ENCODE results near the gene CD244. TPM values are rescaled to one million over a fixed set of nuclear protein-coding genes. Genes with fewer than 3 reads are reported as not detected.
A peak's percentile ranks its signal among the peaks of the same experiment; 100 is the strongest.

The CD244 gene
- polyA plus RNA-seq, 3 donors: 62.2 to 116 (median 106) TPM

DNA sequence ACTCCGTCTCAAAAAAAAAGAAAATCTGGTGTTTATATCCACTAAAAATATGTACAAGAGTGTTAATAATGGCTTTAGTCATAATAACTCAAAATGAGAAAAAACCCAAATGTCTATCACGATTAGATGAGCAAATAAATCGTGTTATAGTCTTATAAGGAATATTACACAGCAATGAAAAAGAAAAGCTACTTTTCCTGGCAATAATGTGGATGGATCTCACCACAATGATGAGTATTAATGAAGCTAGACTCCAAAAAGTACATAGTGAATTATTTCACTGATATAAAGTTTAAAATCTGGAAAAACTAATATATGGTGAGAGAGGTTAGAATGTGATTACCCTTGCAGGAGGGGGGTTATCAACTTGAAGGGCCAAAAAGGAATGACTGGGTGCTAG lies 9.7 kb downstream of the CD244 start:
- TF ChIP-seq, protein P1, sequence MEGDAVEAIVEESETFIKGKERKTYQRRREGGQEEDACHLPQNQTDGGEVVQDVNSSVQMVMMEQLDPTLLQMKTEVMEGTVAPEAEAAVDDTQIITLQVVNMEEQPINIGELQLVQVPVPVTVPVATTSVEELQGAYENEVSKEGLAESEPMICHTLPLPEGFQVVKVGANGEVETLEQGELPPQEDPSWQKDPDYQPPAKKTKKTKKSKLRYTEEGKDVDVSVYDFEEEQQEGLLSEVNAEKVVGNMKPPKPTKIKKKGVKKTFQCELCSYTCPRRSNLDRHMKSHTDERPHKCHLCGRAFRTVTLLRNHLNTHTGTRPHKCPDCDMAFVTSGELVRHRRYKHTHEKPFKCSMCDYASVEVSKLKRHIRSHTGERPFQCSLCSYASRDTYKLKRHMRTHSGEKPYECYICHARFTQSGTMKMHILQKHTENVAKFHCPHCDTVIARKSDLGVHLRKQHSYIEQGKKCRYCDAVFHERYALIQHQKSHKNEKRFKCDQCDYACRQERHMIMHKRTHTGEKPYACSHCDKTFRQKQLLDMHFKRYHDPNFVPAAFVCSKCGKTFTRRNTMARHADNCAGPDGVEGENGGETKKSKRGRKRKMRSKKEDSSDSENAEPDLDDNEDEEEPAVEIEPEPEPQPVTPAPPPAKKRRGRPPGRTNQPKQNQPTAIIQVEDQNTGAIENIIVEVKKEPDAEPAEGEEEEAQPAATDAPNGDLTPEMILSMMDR (IDR thresholded peaks at IDR 0.05): no peak
- no CpG with 5 or more reads among the region's 3 CpGs for WGBS (ENCODE audit: insufficient coverage)
- peaks cover 16 to 27% of the 10 kb centered on the region in 2 donors for H3K4me1 ChIP-seq (ENCODE audit: control insufficient read depth in 1 of 2, insufficient read depth in 2 of 2, low read length in 2 of 2)
- Mint-ChIP-seq H3K4me1 (peaks cover 6% of the 10 kb centered on the region), H3K4me3 (no peak overlapping the region), H3K9me3 (peaks cover 0 to 5% (median 1%) of the 10 kb centered on the region in 7 donors), H3K27ac (no peak overlapping the region), H3K36me3 (peaks cover 29 to 51% of the 10 kb centered on the region in 2 donors), H3K27me3 (ENCODE audit: low read depth in 3 of 3) (peaks cover 0 to 3% (median 0%) of the 10 kb centered on the region in 3 donors)
- no peaks in the 10 kb centered on the region for H3K9me3 ChIP-seq (replicated peaks in 1 of 2; ENCODE audit: control insufficient read depth in 1 of 2, insufficient read depth in 1 of 2, low read length in 2 of 2)
- intact Hi-C loops (cut with micrococcal nuclease): no loop called here
- no peak overlapping the region for H3K4me2 ChIP-seq (replicated peaks; ENCODE audit: extremely low read depth, low read length, poor library complexity, severe bottlenecking)
- H4K20me1 ChIP-seq (ENCODE audit: insufficient read depth, low read length): peaks cover 82% of the 10 kb centered on the region
- peaks cover 40 to 74% of the 10 kb centered on the region in 2 donors for H3K36me3 ChIP-seq (replicated peaks in 1 of 2; ENCODE audit: control insufficient read depth in 1 of 2, insufficient read depth in 2 of 2, low read length in 2 of 2)
- DNase-seq: no peak
- no peak overlapping the region for H3K27ac ChIP-seq (ENCODE audit: low read depth in 1 of 2, low read length in 2 of 2)
- H3K27me3 ChIP-seq (ENCODE audit: control insufficient read depth in 2 of 2, insufficient read depth in 2 of 2, low read length in 2 of 2): no peaks in the 10 kb centered on the region
- peaks cover 87% of the 10 kb centered on the region for H3K79me2 ChIP-seq (ENCODE audit: insufficient read depth, low read length)
- H3K4me3 ChIP-seq (replicated peaks in 1 of 3; ENCODE audit: low read depth in 2 of 3, low read length in 3 of 3): no peak overlapping the region
- no peak overlapping the region for H3K9ac ChIP-seq (ENCODE audit: insufficient read depth, low read length, poor library complexity, severe bottlenecking)
- H2AFZ ChIP-seq (ENCODE audit: insufficient read depth, low read depth, low read length, poor library complexity, severe bottlenecking): no peak overlapping the region

DNA sequence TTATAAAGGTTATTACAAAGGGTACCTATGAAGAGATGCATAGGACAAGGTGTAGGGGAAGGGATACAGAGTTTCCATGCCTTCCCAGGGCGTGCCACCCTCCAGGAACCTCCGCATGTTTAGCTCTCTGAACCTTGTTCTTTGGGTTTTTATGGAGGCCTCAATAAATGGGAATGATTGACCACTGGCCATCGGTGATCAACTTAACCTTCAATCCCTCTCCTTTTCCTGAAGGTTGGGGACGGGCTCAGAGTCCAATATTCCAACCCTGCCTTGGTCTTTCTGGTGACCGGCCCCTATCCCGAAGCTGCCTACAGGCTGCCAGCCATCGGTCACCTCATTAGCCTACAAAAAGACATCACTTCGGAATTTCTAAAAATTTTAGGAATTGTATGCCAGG lies 11.7 kb downstream of the CD244 start:
- Histone ChIP-seq H4K20me1 (ENCODE audit: insufficient read depth, low read length) (peaks cover 89% of the 10 kb centered on the region), H3K27me3 (ENCODE audit: control insufficient read depth in 2 of 2, insufficient read depth in 2 of 2, low read length in 2 of 2) (no peaks in the 10 kb centered on the region), H3K27ac (ENCODE audit: low read depth in 1 of 2, low read length in 2 of 2) (no peak overlapping the region), H2AFZ (ENCODE audit: insufficient read depth, low read depth, low read length, poor library complexity, severe bottlenecking) (no peak overlapping the region), H3K4me2 (replicated peaks; ENCODE audit: extremely low read depth, low read length, poor library complexity, severe bottlenecking) (no peak overlapping the region), H3K4me1 (ENCODE audit: control insufficient read depth in 1 of 2, insufficient read depth in 2 of 2, low read length in 2 of 2) (peaks cover 2 to 7% of the 10 kb centered on the region in 2 donors), H3K9me3 (replicated peaks in 1 of 2; ENCODE audit: control insufficient read depth in 1 of 2, insufficient read depth in 1 of 2, low read length in 2 of 2) (no peaks in the 10 kb centered on the region), H3K79me2 (ENCODE audit: insufficient read depth, low read length) (peaks cover 78% of the 10 kb centered on the region), H3K4me3 (replicated peaks in 1 of 3; ENCODE audit: low read depth in 2 of 3, low read length in 3 of 3) (no peak overlapping the region), H3K36me3 (replicated peaks in 1 of 2; ENCODE audit: control insufficient read depth in 1 of 2, insufficient read depth in 2 of 2, low read length in 2 of 2) (peaks cover 34 to 68% of the 10 kb centered on the region in 2 donors), H3K9ac (ENCODE audit: insufficient read depth, low read length, poor library complexity, severe bottlenecking) (no peak overlapping the region)
- Mint-ChIP-seq H3K4me1 (peaks cover 5% of the 10 kb centered on the region), H3K36me3 (peaks cover 34 to 65% of the 10 kb centered on the region in 2 donors), H3K4me3 (no peak overlapping the region), H3K9me3 (peaks cover 0 to 5% (median 1%) of the 10 kb centered on the region in 7 donors), H3K27me3 (ENCODE audit: low read depth in 3 of 3) (peaks cover 0 to 3% (median 0%) of the 10 kb centered on the region in 3 donors), H3K27ac (peak overlapping the region in 1 of 7 donors; percentile 24)
- no CpG with 5 or more reads among the region's 8 CpGs for WGBS (ENCODE audit: insufficient coverage)
- intact Hi-C loops (cut with micrococcal nuclease): no loop called here
- no peak for DNase-seq
- TF ChIP-seq, protein P1 (IDR thresholded peaks at IDR 0.05): no peak
